H1 (cell line): ENCODE data around the gene RASGRP3. TPM values are rescaled to one million over a fixed set of nuclear protein-coding genes. Genes with fewer than 3 reads are reported as not detected.

Experiments used
- CTCF ChIA-PET: fragments of 300-600 bp; sonication (Branson Sonifier 250); formaldehyde crosslinking; loops from one replicate; lab custom pipeline; 2021; ENCODE audit not compliant: partially characterized antibody; lab: Charles Lee
- POLR2A ChIA-PET: fragments of 300-600 bp; sonication (Branson Sonifier 250); formaldehyde crosslinking; loops from one replicate; lab custom pipeline; 2021; ENCODE audit warnings: inconsistent platforms; ENCODE audit not compliant: partially characterized antibody; lab: Charles Lee
- DNase-seq, 2 experiments: peaks; one replicate each; pipeline versions ENCODE4 v3.0.0 to v3.0.0-alpha.2; 2010 to 2022; ENCODE audit warnings: low spot score in 2 of 2, low read depth in 1 of 2, mixed read lengths in 1 of 2
- FAIRE-seq: peaks from 2 replicates; lab custom pipeline; 2011; peaks lifted over from hg19 to GRCh38; lab: Jason Lieb, UNC
- H2AFZ ChIP-seq: 2 replicates; pipeline ENCODE4 v1.8.1; 2012; ENCODE audit warnings: low read length, inconsistent platforms
- H2AK5ac ChIP-seq: 2 replicates; pipeline ENCODE4 v1.6.1; 2013; ENCODE audit warnings: low read depth, low read length
- H2BK120ac ChIP-seq: replicated peaks from 2 replicates; pipeline ENCODE3; 2013; ENCODE audit warnings: low read depth, low read length, inconsistent platforms
- H2BK12ac ChIP-seq: 2 replicates; pipeline ENCODE4 v1.6.1; 2013; ENCODE audit warnings: low read depth, low read length
- H2BK15ac ChIP-seq: 2 replicates; pipeline ENCODE4 v1.6.1; 2013; ENCODE audit warnings: low read length
- H2BK20ac ChIP-seq: 2 replicates; pipeline ENCODE4 v1.6.1; 2013; ENCODE audit warnings: low read length
- H2BK5ac ChIP-seq: 2 replicates; pipeline ENCODE4 v1.6.1; 2013; ENCODE audit warnings: low read depth, low read length
- H3K14ac ChIP-seq: 2 replicates; pipeline ENCODE4 v1.6.1; 2013; ENCODE audit warnings: inconsistent platforms; ENCODE audit not compliant: insufficient read length
- H3K18ac ChIP-seq: 2 replicates; pipeline ENCODE4 v1.6.1; 2013; ENCODE audit warnings: low read length; ENCODE audit errors: extremely low read depth
- H3K23ac ChIP-seq: 2 replicates; pipeline ENCODE4 v1.6.1; 2013; ENCODE audit warnings: inconsistent platforms; ENCODE audit not compliant: insufficient read length
- H3K23me2 ChIP-seq: 2 replicates; pipeline ENCODE4 v1.6.1; 2013; ENCODE audit warnings: low read depth, low read length
- H3K27ac ChIP-seq: 2 replicates; pipeline ENCODE4 v1.6.1; 2011; ENCODE audit warnings: low read depth, low read length, inconsistent platforms
- H3K27me3 ChIP-seq, 4 experiments: replicated peaks in 1 of 4; 1 replicate in 1 of 4; 2 replicates in 3 of 4; pipeline versions ENCODE4 v1.6.1 to v1.8.1; 2011 to 2013; ENCODE audit warnings: low read length in 3 of 4, mild to moderate bottlenecking in 3 of 4, inconsistent platforms in 2 of 4, mixed read lengths in 2 of 4, moderate library complexity in 1 of 4; ENCODE audit not compliant: control insufficient read depth in 3 of 4, insufficient read depth in 3 of 4; ENCODE audit errors: extremely low read depth in 1 of 4
- H3K36me3 ChIP-seq, 4 experiments: 2 replicates each; pipeline versions ENCODE4 v1.6.1 to v1.8.1; 2011 to 2013; ENCODE audit warnings: mild to moderate bottlenecking in 4 of 4, low read length in 3 of 4, moderate library complexity in 2 of 4, control low read depth in 1 of 4, inconsistent platforms in 1 of 4; ENCODE audit not compliant: insufficient read depth in 4 of 4, control insufficient read depth in 2 of 4
- H3K4ac ChIP-seq: replicated peaks from 2 replicates; pipeline ENCODE3; 2013; ENCODE audit warnings: low read length, low read depth, mixed read lengths, inconsistent platforms; ENCODE audit not compliant: insufficient read length
- H3K4me1 ChIP-seq, 4 experiments: replicated peaks in 1 of 4; 1 replicate in 1 of 4; 2 replicates in 3 of 4; pipeline versions ENCODE4 v1.6.1 to v1.8.1; 2011 to 2013; ENCODE audit warnings: low read length in 3 of 4, inconsistent platforms in 2 of 4, mixed read lengths in 1 of 4; ENCODE audit not compliant: insufficient read depth in 4 of 4, control insufficient read depth in 3 of 4
- H3K4me2 ChIP-seq, 2 experiments: 2 replicates each; pipeline versions ENCODE4 v1.6.1 to v1.8.1; 2011 to 2013; ENCODE audit warnings: low read depth in 2 of 2, low read length in 2 of 2, control low read depth in 1 of 2, inconsistent platforms in 1 of 2, mild to moderate bottlenecking in 1 of 2; ENCODE audit not compliant: insufficient read depth in 1 of 2
- H3K4me3 ChIP-seq, 4 experiments: fragments of 200-600, 300-600 bp in 1 of 4; sonication (generic), shearing (Covaris generic), sonication (Bioruptor Twin) in 1 of 4; 2 replicates each; pipeline versions ENCODE4 v1.5.1 to v1.8.1; 2011 to 2016; ENCODE audit warnings: low read length in 4 of 4, low read depth in 3 of 4, control low read depth in 2 of 4, inconsistent platforms in 2 of 4, mild to moderate bottlenecking in 2 of 4, mixed read lengths in 1 of 4, moderate library complexity in 1 of 4; ENCODE audit not compliant: insufficient read depth in 2 of 4; ENCODE audit errors: extremely low read depth in 1 of 4
- H3K56ac ChIP-seq: replicated peaks from 2 replicates; pipeline ENCODE3; 2013; ENCODE audit warnings: low read depth, mild to moderate bottlenecking, mixed read lengths, low read length, inconsistent platforms; ENCODE audit not compliant: insufficient read length
- H3K79me1 ChIP-seq: 2 replicates; pipeline ENCODE4 v1.6.1; 2013; ENCODE audit warnings: low read depth, low read length, control low read depth
- H3K79me2 ChIP-seq, 2 experiments: 2 replicates each; pipeline versions ENCODE4 v1.6.1 to v1.8.1; 2012 to 2013; ENCODE audit warnings: low read length in 2 of 2, mild to moderate bottlenecking in 2 of 2, inconsistent platforms in 1 of 2; ENCODE audit not compliant: insufficient read depth in 2 of 2, control insufficient read depth in 1 of 2
- H3K9ac ChIP-seq, 4 experiments: replicated peaks in 1 of 4; 1 replicate in 1 of 4; 2 replicates in 3 of 4; pipeline versions ENCODE4 v1.6.1 to v1.8.1; 2011 to 2013; ENCODE audit warnings: low read depth in 3 of 4, low read length in 3 of 4, control low read depth in 2 of 4, mild to moderate bottlenecking in 2 of 4, moderate library complexity in 2 of 4, inconsistent platforms in 1 of 4; ENCODE audit errors: extremely low read depth in 1 of 4
- H3K9me3 ChIP-seq, 2 experiments: 2 replicates each; pipeline versions ENCODE4 v1.6.1 to v1.8.1; 2012 to 2013; ENCODE audit warnings: mild to moderate bottlenecking in 2 of 2, moderate library complexity in 2 of 2, control low read depth in 1 of 2, inconsistent platforms in 1 of 2, low read depth in 1 of 2, low read length in 1 of 2, mixed read lengths in 1 of 2; ENCODE audit not compliant: insufficient read depth in 2 of 2
- H4K20me1 ChIP-seq, 2 experiments: replicated peaks in 1 of 2; 2 replicates each; pipeline versions ENCODE3 to v1.8.1; 2011 to 2013; ENCODE audit warnings: inconsistent platforms in 2 of 2, low read length in 2 of 2, mild to moderate bottlenecking in 1 of 2; ENCODE audit not compliant: insufficient read depth in 2 of 2, control insufficient read depth in 1 of 2
- H4K5ac ChIP-seq: 2 replicates; pipeline ENCODE4 v1.6.1; 2013; ENCODE audit warnings: low read length, low read depth, mixed read lengths, inconsistent platforms; ENCODE audit not compliant: insufficient read length
- H4K8ac ChIP-seq: 2 replicates; pipeline ENCODE4 v1.8.0; 2013; ENCODE audit warnings: mild to moderate bottlenecking, moderate library complexity, low read length, inconsistent platforms; ENCODE audit not compliant: insufficient read depth; ENCODE audit errors: extremely low read depth
- H4K91ac ChIP-seq: replicated peaks from 2 replicates; pipeline ENCODE3; 2013; ENCODE audit warnings: low read length, mixed read lengths, inconsistent platforms; ENCODE audit not compliant: insufficient read length
- ATF2 ChIP-seq: IDR thresholded peaks from 2 replicates; pipeline ENCODE4 v1.6.1; 2012; ENCODE audit warnings: low read length, inconsistent platforms
- CBX8 ChIP-seq: fragments of 300-800, 300-1000 bp; sonication (generic); IDR thresholded peaks from 2 replicates; pipeline ENCODE4 v1.7.1; 2016; ENCODE audit warnings: low read depth, low read length, borderline replicate concordance
- CHD1 ChIP-seq: IDR thresholded peaks from 2 replicates; pipeline ENCODE4 v1.6.1; 2012; ENCODE audit warnings: low read depth, low read length, improper control_type of control experiment
- FOSL1 ChIP-seq: IDR thresholded peaks from 2 replicates; pipeline ENCODE4 v1.6.1; 2011; ENCODE audit warnings: mild to moderate bottlenecking, low read depth, low read length, moderate library complexity; ENCODE audit not compliant: insufficient read depth
- MAX ChIP-seq: IDR thresholded peaks from 2 replicates; pipeline ENCODE4 v1.6.1; 2012; ENCODE audit warnings: inconsistent platforms
- NANOG ChIP-seq: IDR thresholded peaks from 2 replicates; pipeline ENCODE4 v1.6.1; 2011; ENCODE audit warnings: low read length, low read depth, mild to moderate bottlenecking, inconsistent platforms; ENCODE audit not compliant: insufficient read depth, poor library complexity, severe bottlenecking
- RBBP5 ChIP-seq: IDR thresholded peaks from 2 replicates; pipeline ENCODE4 v1.7.1; 2012; ENCODE audit warnings: low read depth, mild to moderate bottlenecking, inconsistent platforms, low read length, moderate library complexity, borderline replicate concordance
- SIN3A ChIP-seq, 2 experiments: IDR thresholded peaks in 1 of 2; conservative IDR thresholded peaks in 1 of 2; 2 replicates each; pipeline ENCODE4 v1.6.1; 2011 to 2012; ENCODE audit warnings: low read length in 2 of 2, improper control_type of control experiment in 1 of 2, low read depth in 1 of 2, mild to moderate bottlenecking in 1 of 2
- SIX5 ChIP-seq: IDR thresholded peaks from 2 replicates; pipeline ENCODE4 v1.6.1; 2011; ENCODE audit warnings: mild to moderate bottlenecking, low read depth, low read length
- SP2 ChIP-seq: IDR thresholded peaks from 2 replicates; pipeline ENCODE4 v1.6.1; 2012; ENCODE audit warnings: mild to moderate bottlenecking, low read length, inconsistent platforms
- TAF7 ChIP-seq: optimal IDR thresholded peaks from 2 replicates; pipeline ENCODE3; 2011; ENCODE audit warnings: low read depth, mild to moderate bottlenecking, inconsistent platforms, low read length, moderate library complexity, borderline replicate concordance
- TEAD4 ChIP-seq: IDR thresholded peaks from 2 replicates; pipeline ENCODE4 v1.6.1; 2012; ENCODE audit warnings: low read depth, low read length, inconsistent platforms, mixed read lengths
- YY1 ChIP-seq: IDR thresholded peaks from 2 replicates; pipeline ENCODE4 v1.6.1; 2011; ENCODE audit warnings: low read depth, mild to moderate bottlenecking, low read length
- WGBS, 2 experiments: shearing (Covaris generic) in 1 of 2; methylation state at CpG; one replicate each; pipeline versions ENCODE4 v1.1.6 to v1.1.7; 2013 to 2015; ENCODE audit warnings: low lambda C conversion rate in 2 of 2, mixed read lengths in 2 of 2, inconsistent platforms in 1 of 2, low coverage in 1 of 2, missing lambda C conversion rate in 1 of 2; ENCODE audit not compliant: insufficient replicate concordance in 2 of 2, insufficient coverage in 1 of 2, insufficient read length in 1 of 2; ENCODE audit errors: extremely low coverage in 1 of 2, missing lambda C conversion rate in 1 of 2; 5-methylcytosine and 5-hydroxymethylcytosine counted together
- polyA plus RNA-seq, 7 experiments: library from polyadenylated mRNA; depleted of rRNA in 3 of 7; stranded (reverse) in 5 of 7; unstranded in 2 of 7; fragments of >200 nt in 5 of 7; fragments of 200-250 nt in 2 of 7; gene quantifications; 1 replicate in 5 of 7; 2 replicates in 1 of 7; 4 replicates in 1 of 7; pipeline versions ENCODE4 v1.2.1 to v1.2.3, GENCODE V29; 2011 to 2013; ENCODE audit warnings: missing spikeins in 2 of 7, mixed read lengths in 2 of 7
- total RNA-seq: library from RNA; stranded (reverse); fragmentation: NEBNext Ultra II Directional; extraction: Animal tissue kit (Norgen Biotek cat#: 25700); gene quantifications from 2 replicates; pipeline ENCODE4 v1.2.1, GENCODE V29; 2021

The RASGRP3 gene
- total and polyA plus RNA-seq, 2 of the 8 experiments (the other 6 are each of a cell fraction or from before 2014, with no cell fraction given): 0.06 TPM; not detected in 1

- no peaks in the 10 kb centered on the region for H3K36me3 ChIP-seq
- 89% methylated on average over 2 of the region's 2 CpGs; no CpG with 5 or more reads in 1 of the 2 experiments for WGBS, 2 experiments
- no peak overlapping the region for H2AFZ ChIP-seq
- FAIRE-seq (no peak), DNase-seq (no peak)
- H2BK12ac ChIP-seq: no peak overlapping the region
- H3K56ac ChIP-seq: no peak overlapping the region
- H3K4me2 ChIP-seq: no peak overlapping the region
- no peak overlapping the region for H2BK15ac ChIP-seq
- no peaks in the 10 kb centered on the region for H3K79me1 ChIP-seq
- no peak overlapping the region for H4K91ac ChIP-seq
- no peaks in the 10 kb centered on the region for H3K79me2 ChIP-seq
- H4K20me1 ChIP-seq: no peaks in the 10 kb centered on the region
- no peak overlapping the region for H3K9ac ChIP-seq
- H2AK5ac ChIP-seq: no peak overlapping the region
- no peak overlapping the region for H3K14ac ChIP-seq
- no peak overlapping the region for H2BK5ac ChIP-seq
- no peaks in the 10 kb centered on the region for H3K27me3 ChIP-seq
- H3K4me1 ChIP-seq: no peaks in the 10 kb centered on the region
- no peak overlapping the region for H4K8ac ChIP-seq
- H3K4me3 ChIP-seq: no peak overlapping the region
- no peak overlapping the region for H4K5ac ChIP-seq
- no peak overlapping the region for H3K18ac ChIP-seq
- H2BK120ac ChIP-seq: no peak overlapping the region
- H3K9me3 ChIP-seq: no peaks in the 10 kb centered on the region
- ChIA-PET POLR2A (no interaction called here), CTCF (interaction anchor here (1.3 to 2.4 kb wide), 2 partner anchors 14 to 73 kb away, joined by 3 to 8 read pairs; no protein-coding TSS in a partner anchor)
- H3K23ac ChIP-seq: no peak overlapping the region
- no peak overlapping the region for H2BK20ac ChIP-seq
- no peaks in the 10 kb centered on the region for H3K23me2 ChIP-seq
- H3K27ac ChIP-seq: no peak overlapping the region
- H3K4ac ChIP-seq: no peak overlapping the region
- TF ChIP-seq SIN3A (conservative IDR thresholded peaks at IDR 0.05 in 1 of 2, IDR thresholded peaks at IDR 0.05 in 1 of 2; ENCODE audit: low read depth in 1 of 2, low read length in 2 of 2): no peak
- no peak for TF ChIP-seq MAX
- TF ChIP-seq CBX8: no peak
- TF ChIP-seq CHD1: no peak
- TF ChIP-seq SP2: no peak
- no peak for TF ChIP-seq YY1
- no peak for TF ChIP-seq ATF2
- no peak for TF ChIP-seq NANOG
- no peak for TF ChIP-seq TEAD4
- no peak for TF ChIP-seq SIX5
- no peak for TF ChIP-seq RBBP5
- no peak for TF ChIP-seq FOSL1
- TF ChIP-seq TAF7: no peak
Observed at GRCh38 chr2:33444967-33445366, 31.5 kb upstream of the RASGRP3 start.
